H1 (cell line): Measurements from ENCODE around the gene SPEM1. TPM values are rescaled to one million over a fixed set of nuclear protein-coding genes. Genes with fewer than 3 reads are reported as not detected.

ENCODE experiments used
- CTCF ChIA-PET: fragments of 300-600 bp; sonication (Branson Sonifier 250); formaldehyde crosslinking; loops from one replicate; lab custom pipeline; 2021; ENCODE audit not compliant: partially characterized antibody; lab: Charles Lee
- POLR2A ChIA-PET: fragments of 300-600 bp; sonication (Branson Sonifier 250); formaldehyde crosslinking; loops from one replicate; lab custom pipeline; 2021; ENCODE audit warnings: inconsistent platforms; ENCODE audit not compliant: partially characterized antibody; lab: Charles Lee
- DNase-seq, 2 experiments: peaks; one replicate each; pipeline versions ENCODE4 v3.0.0 to v3.0.0-alpha.2; 2010 to 2022; ENCODE audit warnings: low spot score in 2 of 2, low read depth in 1 of 2, mixed read lengths in 1 of 2
- FAIRE-seq: peaks from 2 replicates; lab custom pipeline; 2011; peaks lifted over from hg19 to GRCh38; lab: Jason Lieb, UNC
- H2AFZ ChIP-seq: 2 replicates; pipeline ENCODE4 v1.8.1; 2012; ENCODE audit warnings: low read length, inconsistent platforms
- H2AK5ac ChIP-seq: 2 replicates; pipeline ENCODE4 v1.6.1; 2013; ENCODE audit warnings: low read depth, low read length
- H2BK120ac ChIP-seq: replicated peaks from 2 replicates; pipeline ENCODE3; 2013; ENCODE audit warnings: low read depth, low read length, inconsistent platforms
- H2BK12ac ChIP-seq: 2 replicates; pipeline ENCODE4 v1.6.1; 2013; ENCODE audit warnings: low read depth, low read length
- H2BK15ac ChIP-seq: 2 replicates; pipeline ENCODE4 v1.6.1; 2013; ENCODE audit warnings: low read length
- H2BK20ac ChIP-seq: 2 replicates; pipeline ENCODE4 v1.6.1; 2013; ENCODE audit warnings: low read length
- H2BK5ac ChIP-seq: 2 replicates; pipeline ENCODE4 v1.6.1; 2013; ENCODE audit warnings: low read depth, low read length
- H3K14ac ChIP-seq: 2 replicates; pipeline ENCODE4 v1.6.1; 2013; ENCODE audit warnings: inconsistent platforms; ENCODE audit not compliant: insufficient read length
- H3K18ac ChIP-seq: 2 replicates; pipeline ENCODE4 v1.6.1; 2013; ENCODE audit warnings: low read length; ENCODE audit errors: extremely low read depth
- H3K23ac ChIP-seq: 2 replicates; pipeline ENCODE4 v1.6.1; 2013; ENCODE audit warnings: inconsistent platforms; ENCODE audit not compliant: insufficient read length
- H3K23me2 ChIP-seq: 2 replicates; pipeline ENCODE4 v1.6.1; 2013; ENCODE audit warnings: low read depth, low read length
- H3K27ac ChIP-seq: 2 replicates; pipeline ENCODE4 v1.6.1; 2011; ENCODE audit warnings: low read depth, low read length, inconsistent platforms
- H3K27me3 ChIP-seq, 4 experiments: replicated peaks in 1 of 4; 1 replicate in 1 of 4; 2 replicates in 3 of 4; pipeline versions ENCODE4 v1.6.1 to v1.8.1; 2011 to 2013; ENCODE audit warnings: low read length in 3 of 4, mild to moderate bottlenecking in 3 of 4, inconsistent platforms in 2 of 4, mixed read lengths in 2 of 4, moderate library complexity in 1 of 4; ENCODE audit not compliant: control insufficient read depth in 3 of 4, insufficient read depth in 3 of 4; ENCODE audit errors: extremely low read depth in 1 of 4
- H3K36me3 ChIP-seq, 4 experiments: 2 replicates each; pipeline versions ENCODE4 v1.6.1 to v1.8.1; 2011 to 2013; ENCODE audit warnings: mild to moderate bottlenecking in 4 of 4, low read length in 3 of 4, moderate library complexity in 2 of 4, control low read depth in 1 of 4, inconsistent platforms in 1 of 4; ENCODE audit not compliant: insufficient read depth in 4 of 4, control insufficient read depth in 2 of 4
- H3K4ac ChIP-seq: replicated peaks from 2 replicates; pipeline ENCODE3; 2013; ENCODE audit warnings: low read length, low read depth, mixed read lengths, inconsistent platforms; ENCODE audit not compliant: insufficient read length
- H3K4me1 ChIP-seq, 4 experiments: replicated peaks in 1 of 4; 1 replicate in 1 of 4; 2 replicates in 3 of 4; pipeline versions ENCODE4 v1.6.1 to v1.8.1; 2011 to 2013; ENCODE audit warnings: low read length in 3 of 4, inconsistent platforms in 2 of 4, mixed read lengths in 1 of 4; ENCODE audit not compliant: insufficient read depth in 4 of 4, control insufficient read depth in 3 of 4
- H3K4me2 ChIP-seq, 2 experiments: 2 replicates each; pipeline versions ENCODE4 v1.6.1 to v1.8.1; 2011 to 2013; ENCODE audit warnings: low read depth in 2 of 2, low read length in 2 of 2, control low read depth in 1 of 2, inconsistent platforms in 1 of 2, mild to moderate bottlenecking in 1 of 2; ENCODE audit not compliant: insufficient read depth in 1 of 2
- H3K4me3 ChIP-seq, 4 experiments: fragments of 200-600, 300-600 bp in 1 of 4; sonication (generic), shearing (Covaris generic), sonication (Bioruptor Twin) in 1 of 4; 2 replicates each; pipeline versions ENCODE4 v1.5.1 to v1.8.1; 2011 to 2016; ENCODE audit warnings: low read length in 4 of 4, low read depth in 3 of 4, control low read depth in 2 of 4, inconsistent platforms in 2 of 4, mild to moderate bottlenecking in 2 of 4, mixed read lengths in 1 of 4, moderate library complexity in 1 of 4; ENCODE audit not compliant: insufficient read depth in 2 of 4; ENCODE audit errors: extremely low read depth in 1 of 4
- H3K56ac ChIP-seq: replicated peaks from 2 replicates; pipeline ENCODE3; 2013; ENCODE audit warnings: low read depth, mild to moderate bottlenecking, mixed read lengths, low read length, inconsistent platforms; ENCODE audit not compliant: insufficient read length
- H3K79me1 ChIP-seq: 2 replicates; pipeline ENCODE4 v1.6.1; 2013; ENCODE audit warnings: low read depth, low read length, control low read depth
- H3K79me2 ChIP-seq, 2 experiments: 2 replicates each; pipeline versions ENCODE4 v1.6.1 to v1.8.1; 2012 to 2013; ENCODE audit warnings: low read length in 2 of 2, mild to moderate bottlenecking in 2 of 2, inconsistent platforms in 1 of 2; ENCODE audit not compliant: insufficient read depth in 2 of 2, control insufficient read depth in 1 of 2
- H3K9ac ChIP-seq, 4 experiments: replicated peaks in 1 of 4; 1 replicate in 1 of 4; 2 replicates in 3 of 4; pipeline versions ENCODE4 v1.6.1 to v1.8.1; 2011 to 2013; ENCODE audit warnings: low read depth in 3 of 4, low read length in 3 of 4, control low read depth in 2 of 4, mild to moderate bottlenecking in 2 of 4, moderate library complexity in 2 of 4, inconsistent platforms in 1 of 4; ENCODE audit errors: extremely low read depth in 1 of 4
- H3K9me3 ChIP-seq, 2 experiments: 2 replicates each; pipeline versions ENCODE4 v1.6.1 to v1.8.1; 2012 to 2013; ENCODE audit warnings: mild to moderate bottlenecking in 2 of 2, moderate library complexity in 2 of 2, control low read depth in 1 of 2, inconsistent platforms in 1 of 2, low read depth in 1 of 2, low read length in 1 of 2, mixed read lengths in 1 of 2; ENCODE audit not compliant: insufficient read depth in 2 of 2
- H4K20me1 ChIP-seq, 2 experiments: replicated peaks in 1 of 2; 2 replicates each; pipeline versions ENCODE3 to v1.8.1; 2011 to 2013; ENCODE audit warnings: inconsistent platforms in 2 of 2, low read length in 2 of 2, mild to moderate bottlenecking in 1 of 2; ENCODE audit not compliant: insufficient read depth in 2 of 2, control insufficient read depth in 1 of 2
- H4K5ac ChIP-seq: 2 replicates; pipeline ENCODE4 v1.6.1; 2013; ENCODE audit warnings: low read length, low read depth, mixed read lengths, inconsistent platforms; ENCODE audit not compliant: insufficient read length
- H4K8ac ChIP-seq: 2 replicates; pipeline ENCODE4 v1.8.0; 2013; ENCODE audit warnings: mild to moderate bottlenecking, moderate library complexity, low read length, inconsistent platforms; ENCODE audit not compliant: insufficient read depth; ENCODE audit errors: extremely low read depth
- H4K91ac ChIP-seq: replicated peaks from 2 replicates; pipeline ENCODE3; 2013; ENCODE audit warnings: low read length, mixed read lengths, inconsistent platforms; ENCODE audit not compliant: insufficient read length
- CBX8 ChIP-seq: fragments of 300-800, 300-1000 bp; sonication (generic); IDR thresholded peaks from 2 replicates; pipeline ENCODE4 v1.7.1; 2016; ENCODE audit warnings: low read depth, low read length, borderline replicate concordance
- CEBPB ChIP-seq: IDR thresholded peaks from 2 replicates; pipeline ENCODE4 v1.6.1; 2012; ENCODE audit warnings: low read depth, low read length
- CTBP2 ChIP-seq: IDR thresholded peaks from 2 replicates; pipeline ENCODE4 v1.7.0; 2011; ENCODE audit warnings: borderline replicate concordance, mild to moderate bottlenecking, moderate library complexity, mixed read lengths, low read length; ENCODE audit not compliant: insufficient read depth, insufficient read length
- RNF2 ChIP-seq: fragments of 200-900, 300-1000 bp; sonication (generic); IDR thresholded peaks from 2 replicates; pipeline ENCODE4 v1.7.1; 2016; ENCODE audit warnings: borderline replicate concordance, low read depth, mild to moderate bottlenecking, antibody characterized with exemption, low read length; ENCODE audit not compliant: poor library complexity, severe bottlenecking; ENCODE audit errors: missing control alignments
- TCF12 ChIP-seq: IDR thresholded peaks from 2 replicates; pipeline ENCODE4 v1.6.1; 2011; ENCODE audit warnings: low read depth, mild to moderate bottlenecking, low read length
- WGBS, 2 experiments: shearing (Covaris generic) in 1 of 2; methylation state at CpG; one replicate each; pipeline versions ENCODE4 v1.1.6 to v1.1.7; 2013 to 2015; ENCODE audit warnings: low lambda C conversion rate in 2 of 2, mixed read lengths in 2 of 2, inconsistent platforms in 1 of 2, low coverage in 1 of 2, missing lambda C conversion rate in 1 of 2; ENCODE audit not compliant: insufficient replicate concordance in 2 of 2, insufficient coverage in 1 of 2, insufficient read length in 1 of 2; ENCODE audit errors: extremely low coverage in 1 of 2, missing lambda C conversion rate in 1 of 2; 5-methylcytosine and 5-hydroxymethylcytosine counted together
- polyA plus RNA-seq, 7 experiments: library from polyadenylated mRNA; depleted of rRNA in 3 of 7; stranded (reverse) in 5 of 7; unstranded in 2 of 7; fragments of >200 nt in 5 of 7; fragments of 200-250 nt in 2 of 7; gene quantifications; 1 replicate in 5 of 7; 2 replicates in 1 of 7; 4 replicates in 1 of 7; pipeline versions ENCODE4 v1.2.1 to v1.2.3, GENCODE V29; 2011 to 2013; ENCODE audit warnings: missing spikeins in 2 of 7, mixed read lengths in 2 of 7
- total RNA-seq: library from RNA; stranded (reverse); fragmentation: NEBNext Ultra II Directional; extraction: Animal tissue kit (Norgen Biotek cat#: 25700); gene quantifications from 2 replicates; pipeline ENCODE4 v1.2.1, GENCODE V29; 2021

SPEM1 gene
- total and polyA plus RNA-seq, 2 of the 8 experiments (the other 6 are each of a cell fraction or from before 2014, with no cell fraction given), result not detected

DNA sequence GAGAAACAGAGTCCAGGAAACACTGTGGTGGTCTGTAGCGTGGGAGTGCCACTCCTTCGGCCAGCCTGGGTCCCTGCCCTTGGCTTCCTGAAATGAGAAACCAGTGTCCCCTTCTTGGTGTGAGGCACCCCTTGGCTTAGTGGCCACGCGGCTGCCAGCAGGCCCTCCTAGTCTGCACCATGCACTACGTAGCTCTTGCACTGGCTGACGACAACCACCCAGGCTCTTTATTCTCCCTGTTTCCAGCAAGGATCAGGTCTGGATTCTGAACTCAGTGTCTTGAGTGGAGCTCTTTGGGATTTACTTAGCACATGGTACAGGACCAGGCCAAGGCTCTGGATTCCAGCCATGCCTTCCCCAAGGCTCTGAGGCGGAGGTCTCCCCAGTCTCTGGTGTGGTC, 7.4 kb downstream of the SPEM1 start:
- Histone ChIP-seq H2BK12ac (peak overlapping the region; percentile 6; the same call in 1 of the 2 replicates), H3K79me2 (no peaks in the 10 kb centered on the region), H3K36me3 (no peaks in the 10 kb centered on the region), H2BK20ac (no peak overlapping the region), H3K27me3 (no peaks in the 10 kb centered on the region; a peak in 1 of 7 replicates), H2BK15ac (no peak overlapping the region), H2AK5ac (no peak overlapping the region), H3K4ac (no peak overlapping the region), H4K8ac (no peak overlapping the region), H3K14ac (no peak overlapping the region), H3K4me1 (no peaks in the 10 kb centered on the region; a peak in 1 of 7 replicates), H3K9ac (no peak overlapping the region), H3K4me3 (no peak overlapping the region), H3K4me2 (no peak overlapping the region), H3K27ac (no peak overlapping the region), H3K9me3 (no peaks in the 10 kb centered on the region), H3K18ac (no peak overlapping the region), H3K56ac (no peak overlapping the region), H4K20me1 (peaks cover 0 to 3% of the 10 kb centered on the region in 2 experiments), H4K5ac (no peak overlapping the region), H3K23ac (no peak overlapping the region), H2BK120ac (no peak overlapping the region), H2BK5ac (no peak overlapping the region), H4K91ac (no peak overlapping the region), H2AFZ (no peak overlapping the region), H3K23me2 (no peaks in the 10 kb centered on the region), H3K79me1 (no peaks in the 10 kb centered on the region)
- no peak for TF ChIP-seq CBX8
- no peak for TF ChIP-seq TCF12
- no peak for TF ChIP-seq CEBPB
- no peak for TF ChIP-seq RNF2
- TF ChIP-seq CTBP2, result no peak
- no peak for FAIRE-seq
- ChIA-PET CTCF (interaction anchor here (0.7 to 3.3 kb wide), 5 partner anchors 9 to 133 kb away, joined by 3 to 17 read pairs (median 4); partner anchors contain the start of gene TMEM102), POLR2A (interaction anchor here (0.6 to 2.0 kb wide), 6 partner anchors 11 to 66 kb away, joined by 3 to 6 read pairs (median 4); partner anchors contain the start of gene TMEM256)
- WGBS, 2 experiments, result 91% methylated on average over 7 of the region's 7 CpGs; no CpG with 5 or more reads in 1 of the 2 experiments
- no peak for DNase-seq
